ENCODE results near the gene NRG4. TPM values are rescaled to one million over a fixed set of nuclear protein-coding genes. Genes with fewer than 3 reads are reported as not detected.
A peak's percentile ranks its signal among the peaks of the same experiment; 100 is the strongest.
"Not testable (repeated sequence)": the region's sequence is repeated elsewhere in the genome, so short reads cannot be mapped to it uniquely, and the experiment has no call there.

NRG4 gene
- total and polyA plus RNA-seq, 2 donors, result 0.84 to 6.1 TPM

GRCh38 chr15:75928680-75929608, 83.3 kb downstream of the NRG4 start:
- 75% methylated on average over 9 of the region's 9 CpGs for WGBS
- H3K36me3 ChIP-seq (ENCODE audit: insufficient read depth), result no peaks in the 10 kb centered on the region

GRCh38 chr15:75927601-75928000, 84.6 kb downstream of the NRG4 start:
- no peaks in the 10 kb centered on the region for H3K36me3 ChIP-seq (ENCODE audit: insufficient read depth)
- no peaks in the 10 kb centered on the region for H3K4me1 ChIP-seq (ENCODE audit: insufficient read depth)
- WGBS, result 88% methylated on average over 4 of the region's 4 CpGs
- H3K27ac ChIP-seq (ENCODE audit: low read depth), result no peak overlapping the region
- DNase-seq (ENCODE audit: extremely low spot score), result no peak
- H3K4me3 ChIP-seq (ENCODE audit: low read depth, low read length), result no peak overlapping the region

More at GRCh38 chr15:75928680-75929608, 83.3 kb downstream of the NRG4 start:
- no peak overlapping the region for H3K4me3 ChIP-seq (ENCODE audit: low read depth, low read length)
- no peak for DNase-seq (ENCODE audit: extremely low spot score)
- no peaks in the 10 kb centered on the region for H3K4me1 ChIP-seq (ENCODE audit: insufficient read depth)
- H3K27ac ChIP-seq (ENCODE audit: low read depth), result no peak overlapping the region

- Histone ChIP-seq H3K27ac (ENCODE audit: low read depth) (no peak overlapping the region), H3K4me1 (ENCODE audit: insufficient read depth) (no peaks in the 10 kb centered on the region), H3K4me3 (ENCODE audit: low read depth, low read length) (no peak overlapping the region), H3K36me3 (ENCODE audit: insufficient read depth) (no peaks in the 10 kb centered on the region)
- DNase-seq (ENCODE audit: extremely low spot score), result no peak
- WGBS, result 88% methylated on average over 3 of the region's 3 CpGs
These were observed 85.3 kb downstream of the NRG4 start for GRCh38 chr15:75926931-75927330.

- WGBS, result 73% methylated on average over 2 of the region's 2 CpGs
These were observed 86.8 kb downstream of the NRG4 start for GRCh38 chr15:75925440-75925839.

GRCh38 chr15:75924576-75924975, 87.6 kb downstream of the NRG4 start:
- H3K4me1 ChIP-seq (ENCODE audit: insufficient read depth), result no peaks in the 10 kb centered on the region
- no peak for DNase-seq (ENCODE audit: extremely low spot score)
- H3K27ac ChIP-seq (ENCODE audit: low read depth), result no peak overlapping the region
- no peaks in the 10 kb centered on the region for H3K36me3 ChIP-seq (ENCODE audit: insufficient read depth)
- 95% methylated on average over 1 of the region's 1 CpG for WGBS
- H3K4me3 ChIP-seq (ENCODE audit: low read depth, low read length), result no peak overlapping the region

More at GRCh38 chr15:75925440-75925839, 86.8 kb downstream of the NRG4 start:
- Histone ChIP-seq H3K4me1 (ENCODE audit: insufficient read depth) (no peaks in the 10 kb centered on the region), H3K27ac (ENCODE audit: low read depth) (no peak overlapping the region), H3K36me3 (ENCODE audit: insufficient read depth) (no peaks in the 10 kb centered on the region), H3K4me3 (ENCODE audit: low read depth, low read length) (no peak overlapping the region)
- no peak for DNase-seq (ENCODE audit: extremely low spot score)

GRCh38 chr15:75923756-75924155, 88.5 kb downstream of the NRG4 start:
- WGBS, result over 99% methylated on average over 4 of the region's 4 CpGs
- Histone ChIP-seq H3K36me3 (ENCODE audit: insufficient read depth) (no peaks in the 10 kb centered on the region), H3K4me1 (ENCODE audit: insufficient read depth) (no peaks in the 10 kb centered on the region), H3K4me3 (ENCODE audit: low read depth, low read length) (no peak overlapping the region), H3K27ac (ENCODE audit: low read depth) (no peak overlapping the region)
- no peak for DNase-seq (ENCODE audit: extremely low spot score)

GRCh38 chr15:75921732-75922703, 90.2 kb downstream of the NRG4 start:
- no peaks in the 10 kb centered on the region for H3K36me3 ChIP-seq (ENCODE audit: insufficient read depth)
- no peaks in the 10 kb centered on the region for H3K4me1 ChIP-seq (ENCODE audit: insufficient read depth)
- H3K27ac ChIP-seq (ENCODE audit: low read depth), result no peak overlapping the region
- WGBS, result 51% methylated on average over 9 of the region's 9 CpGs
- no peak overlapping the region for H3K4me3 ChIP-seq (ENCODE audit: low read depth, low read length)
- no peak for DNase-seq (ENCODE audit: extremely low spot score)

GRCh38 chr15:75920079-75920478, 92.1 kb downstream of the NRG4 start:
- Histone ChIP-seq H3K27ac (ENCODE audit: low read depth) (no peak overlapping the region), H3K4me3 (ENCODE audit: low read depth, low read length) (no peak overlapping the region), H3K36me3 (ENCODE audit: insufficient read depth) (no peaks in the 10 kb centered on the region), H3K4me1 (ENCODE audit: insufficient read depth) (no peaks in the 10 kb centered on the region)
- 100% methylated on average over 1 of the region's 1 CpG for WGBS
- DNase-seq (ENCODE audit: extremely low spot score), result no peak

GRCh38 chr15:75918135-75918534, 94.1 kb downstream of the NRG4 start:
- WGBS, result 92% methylated on average over 1 of the region's 1 CpG
- no peak for DNase-seq (ENCODE audit: extremely low spot score)
- H3K4me3 ChIP-seq (ENCODE audit: low read depth, low read length), result no peak overlapping the region
- no peaks in the 10 kb centered on the region for H3K36me3 ChIP-seq (ENCODE audit: insufficient read depth)
- H3K4me1 ChIP-seq (ENCODE audit: insufficient read depth), result no peaks in the 10 kb centered on the region
- H3K27ac ChIP-seq (ENCODE audit: low read depth), result no peak overlapping the region

- Histone ChIP-seq H3K4me1 (ENCODE audit: insufficient read depth) (no peaks in the 10 kb centered on the region), H3K4me3 (ENCODE audit: low read depth, low read length) (no peak overlapping the region), H3K27ac (ENCODE audit: low read depth) (no peak overlapping the region), H3K36me3 (ENCODE audit: insufficient read depth) (no peaks in the 10 kb centered on the region)
- no peak for DNase-seq (ENCODE audit: extremely low spot score)
- 84% methylated on average over 1 of the region's 1 CpG for WGBS
These were observed 95.2 kb downstream of the NRG4 start for GRCh38 chr15:75916978-75917377.

- H3K27ac ChIP-seq (ENCODE audit: low read depth); H3K4me1 ChIP-seq (ENCODE audit: insufficient read depth); H3K36me3 ChIP-seq (ENCODE audit: insufficient read depth); H3K4me3 ChIP-seq (ENCODE audit: low read depth, low read length); DNase-seq (ENCODE audit: extremely low spot score): not testable (repeated sequence)
- 94% methylated on average over 3 of the region's 3 CpGs for WGBS
These were observed 101.9 kb downstream of the NRG4 start for GRCh38 chr15:75910355-75910754.

- no peak overlapping the region for H3K4me3 ChIP-seq (ENCODE audit: low read depth, low read length)
These were observed 107.0 kb downstream of the NRG4 start for GRCh38 chr15:75905231-75905630.

GRCh38 chr15:75903331-75904239, 108.6 kb downstream of the NRG4 start, which contains the start of gene FBXO22:
TSS of gene FBXO22 (plus strand) at chr15:75903878. CDS start at chr15:75903964, 86 bp downstream.
- 1% methylated on average over 63 of the region's 63 CpGs for WGBS
- peak within 1 kb of the TSS; percentile 71 for H3K27ac ChIP-seq (ENCODE audit: low read depth)
- peak; percentile 62 for DNase-seq (ENCODE audit: extremely low spot score)
- H3K4me1 ChIP-seq (ENCODE audit: insufficient read depth), result no peaks in the 10 kb centered on the region
- peaks cover 1% of the 10 kb centered on the region for H3K36me3 ChIP-seq (ENCODE audit: insufficient read depth)
- peak within 1 kb of the TSS; percentile 77 for H3K4me3 ChIP-seq (ENCODE audit: low read depth, low read length)

More at GRCh38 chr15:75905231-75905630, 107.0 kb downstream of the NRG4 start:
- H3K36me3 ChIP-seq (ENCODE audit: insufficient read depth), result peaks cover 1% of the 10 kb centered on the region
- no peak overlapping the region for H3K27ac ChIP-seq (ENCODE audit: low read depth)
- DNase-seq (ENCODE audit: extremely low spot score), result no peak
- no peaks in the 10 kb centered on the region for H3K4me1 ChIP-seq (ENCODE audit: insufficient read depth)
- WGBS, result 76% methylated on average over 5 of the region's 5 CpGs
